ENCODE measurements around the gene DLX1.
A peak's percentile ranks its signal among the peaks of the same experiment; 100 is the strongest.

The DLX1 gene

DNA sequence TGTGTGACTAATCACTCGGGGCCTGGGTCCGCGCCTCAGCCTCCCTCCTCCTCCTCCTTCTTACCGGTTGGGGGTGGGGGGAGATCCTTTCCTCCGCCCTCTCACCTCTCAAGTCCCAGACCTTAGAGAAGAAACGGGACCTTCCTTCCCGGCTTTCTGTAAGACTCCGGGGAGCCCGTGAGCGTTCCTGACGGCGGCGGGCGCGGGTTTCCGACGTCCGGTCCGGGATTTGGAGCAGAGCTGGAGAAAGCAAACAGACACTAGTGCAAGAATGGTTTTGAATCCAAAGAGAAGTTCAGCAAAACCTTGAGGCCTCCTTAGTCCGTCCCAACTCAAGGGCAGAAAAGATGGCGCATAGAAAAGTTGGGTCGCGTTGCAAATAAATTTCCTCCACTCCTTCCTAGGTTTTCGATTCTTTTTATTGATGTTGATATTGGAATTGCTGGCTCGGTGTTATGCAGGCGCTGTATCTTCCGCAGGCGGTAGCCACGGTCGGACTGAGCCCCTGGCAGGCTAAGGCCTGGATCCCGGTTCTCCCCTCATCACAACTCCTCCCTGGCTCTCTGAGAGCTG is 2.0 kb downstream of the DLX1 start:
- Mint-ChIP-seq H3K4me1 (ENCODE audit: low read depth) (peaks cover 38% of the 10 kb centered on the region), H3K27ac (peak overlapping the region; percentile 77), H3K9me3 (no peaks in the 10 kb centered on the region), H3K4me3 (peak overlapping the region; percentile 60), H3K36me3 (ENCODE audit: low read depth) (peaks cover 3% of the 10 kb centered on the region), H3K27me3 (ENCODE audit: low read depth) (peaks cover 94% of the 10 kb centered on the region)
- no peak for DNase-seq (ENCODE audit: low spot score)

DNA sequence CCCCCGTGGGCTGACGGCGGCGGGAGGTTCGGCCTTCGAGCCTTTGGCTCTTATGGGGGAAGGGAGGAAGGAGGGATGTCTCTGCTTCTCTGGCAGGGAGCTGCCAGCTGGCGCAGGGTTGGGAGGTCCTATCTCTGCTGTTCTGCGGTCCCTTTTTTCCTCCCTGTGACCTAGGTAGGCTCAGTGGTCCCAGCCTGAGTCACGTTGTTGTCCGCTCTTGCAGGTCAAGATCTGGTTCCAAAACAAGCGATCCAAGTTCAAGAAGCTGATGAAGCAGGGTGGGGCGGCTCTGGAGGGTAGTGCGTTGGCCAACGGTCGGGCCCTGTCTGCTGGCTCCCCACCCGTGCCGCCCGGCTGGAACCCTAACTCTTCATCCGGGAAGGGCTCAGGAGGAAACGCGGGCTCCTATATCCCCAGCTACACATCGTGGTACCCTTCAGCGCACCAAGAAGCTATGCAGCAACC is 2.5 kb downstream of the DLX1 start:
- H3K36me3 Mint-ChIP-seq (ENCODE audit: low read depth), result peaks cover 3% of the 10 kb centered on the region
- H3K27me3 Mint-ChIP-seq (ENCODE audit: low read depth), result peaks cover 94% of the 10 kb centered on the region
- H3K27ac Mint-ChIP-seq, result peak overlapping the region; percentile 63
- DNase-seq (ENCODE audit: low spot score), result no peak
- H3K4me1 Mint-ChIP-seq (ENCODE audit: low read depth), result peaks cover 36% of the 10 kb centered on the region
- H3K4me3 Mint-ChIP-seq, result peak overlapping the region; percentile 47
- no peaks in the 10 kb centered on the region for H3K9me3 Mint-ChIP-seq

- Mint-ChIP-seq H3K9me3 (no peaks in the 10 kb centered on the region), H3K27me3 (ENCODE audit: low read depth) (peaks cover 94% of the 10 kb centered on the region), H3K36me3 (ENCODE audit: low read depth) (peaks cover 4% of the 10 kb centered on the region), H3K4me3 (peak overlapping the region; percentile 36), H3K27ac (peak overlapping the region; percentile 65), H3K4me1 (ENCODE audit: low read depth) (peaks cover 39% of the 10 kb centered on the region)
- DNase-seq (ENCODE audit: low spot score), result no peak
These were observed 3.1 kb downstream of the DLX1 start for GRCh38 chr2:172088245-172089004.

GRCh38 chr2:172089005-172089504 is 3.7 kb downstream of the DLX1 start:
- Mint-ChIP-seq H3K27ac (no peak overlapping the region), H3K9me3 (no peaks in the 10 kb centered on the region), H3K27me3 (ENCODE audit: low read depth) (peaks cover 94% of the 10 kb centered on the region), H3K4me3 (no peak overlapping the region), H3K36me3 (ENCODE audit: low read depth) (peaks cover 4% of the 10 kb centered on the region), H3K4me1 (ENCODE audit: low read depth) (peaks cover 37% of the 10 kb centered on the region)
- no peak for DNase-seq (ENCODE audit: low spot score)

- DNase-seq (ENCODE audit: low spot score), result no peak
- no peak overlapping the region for H3K4me3 Mint-ChIP-seq
- H3K27me3 Mint-ChIP-seq (ENCODE audit: low read depth), result peaks cover 90% of the 10 kb centered on the region
- H3K27ac Mint-ChIP-seq, result no peak overlapping the region
- peaks cover 4% of the 10 kb centered on the region for H3K36me3 Mint-ChIP-seq (ENCODE audit: low read depth)
- H3K4me1 Mint-ChIP-seq (ENCODE audit: low read depth), result peaks cover 35% of the 10 kb centered on the region
- H3K9me3 Mint-ChIP-seq, result no peaks in the 10 kb centered on the region
These were observed 4.3 kb downstream of the DLX1 start for GRCh38 chr2:172089633-172090032.

- Mint-ChIP-seq H3K4me1 (ENCODE audit: low read depth) (peaks cover 35% of the 10 kb centered on the region), H3K27me3 (ENCODE audit: low read depth) (peaks cover 89% of the 10 kb centered on the region), H3K9me3 (no peaks in the 10 kb centered on the region), H3K27ac (peak overlapping the region; percentile 20), H3K36me3 (ENCODE audit: low read depth) (peaks cover 4% of the 10 kb centered on the region), H3K4me3 (no peak overlapping the region)
- DNase-seq (ENCODE audit: low spot score), result no peak
These were observed 5.0 kb downstream of the DLX1 start for GRCh38 chr2:172090044-172090961.

GRCh38 chr2:172091000-172091641 is 5.8 kb downstream of the DLX1 start:
- Mint-ChIP-seq H3K4me3 (no peak overlapping the region), H3K4me1 (ENCODE audit: low read depth) (peaks cover 34% of the 10 kb centered on the region), H3K27ac (no peak overlapping the region), H3K36me3 (ENCODE audit: low read depth) (peaks cover 4% of the 10 kb centered on the region), H3K9me3 (no peaks in the 10 kb centered on the region), H3K27me3 (ENCODE audit: low read depth) (peaks cover 92% of the 10 kb centered on the region)
- no peak for DNase-seq (ENCODE audit: low spot score)

- Mint-ChIP-seq H3K4me1 (ENCODE audit: low read depth) (peaks cover 30% of the 10 kb centered on the region), H3K27ac (no peak overlapping the region), H3K36me3 (ENCODE audit: low read depth) (peaks cover 4% of the 10 kb centered on the region), H3K27me3 (ENCODE audit: low read depth) (peaks cover 91% of the 10 kb centered on the region), H3K4me3 (no peak overlapping the region), H3K9me3 (no peaks in the 10 kb centered on the region)
- DNase-seq (ENCODE audit: low spot score), result no peak
These were observed 6.7 kb downstream of the DLX1 start for GRCh38 chr2:172091761-172092566.

GRCh38 chr2:172092716-172093415 is 7.6 kb downstream of the DLX1 start:
- DNase-seq (ENCODE audit: low spot score), result no peak
- H3K9me3 Mint-ChIP-seq, result no peaks in the 10 kb centered on the region
- H3K27me3 Mint-ChIP-seq (ENCODE audit: low read depth), result peaks cover 91% of the 10 kb centered on the region
- peak overlapping the region; percentile 7 for H3K4me3 Mint-ChIP-seq
- peaks cover 4% of the 10 kb centered on the region for H3K36me3 Mint-ChIP-seq (ENCODE audit: low read depth)
- H3K4me1 Mint-ChIP-seq (ENCODE audit: low read depth), result peaks cover 27% of the 10 kb centered on the region
- H3K27ac Mint-ChIP-seq, result peak overlapping the region; percentile 9

- peaks cover 89% of the 10 kb centered on the region for H3K27me3 Mint-ChIP-seq (ENCODE audit: low read depth)
- H3K27ac Mint-ChIP-seq, result peak overlapping the region; percentile 46
- H3K36me3 Mint-ChIP-seq (ENCODE audit: low read depth), result peaks cover 3% of the 10 kb centered on the region
- no peaks in the 10 kb centered on the region for H3K9me3 Mint-ChIP-seq
- DNase-seq (ENCODE audit: low spot score), result no peak
- peaks cover 21% of the 10 kb centered on the region for H3K4me1 Mint-ChIP-seq (ENCODE audit: low read depth)
- H3K4me3 Mint-ChIP-seq, result peak overlapping the region; percentile 7
These were observed 8.3 kb downstream of the DLX1 start for GRCh38 chr2:172093416-172094293.

DNA sequence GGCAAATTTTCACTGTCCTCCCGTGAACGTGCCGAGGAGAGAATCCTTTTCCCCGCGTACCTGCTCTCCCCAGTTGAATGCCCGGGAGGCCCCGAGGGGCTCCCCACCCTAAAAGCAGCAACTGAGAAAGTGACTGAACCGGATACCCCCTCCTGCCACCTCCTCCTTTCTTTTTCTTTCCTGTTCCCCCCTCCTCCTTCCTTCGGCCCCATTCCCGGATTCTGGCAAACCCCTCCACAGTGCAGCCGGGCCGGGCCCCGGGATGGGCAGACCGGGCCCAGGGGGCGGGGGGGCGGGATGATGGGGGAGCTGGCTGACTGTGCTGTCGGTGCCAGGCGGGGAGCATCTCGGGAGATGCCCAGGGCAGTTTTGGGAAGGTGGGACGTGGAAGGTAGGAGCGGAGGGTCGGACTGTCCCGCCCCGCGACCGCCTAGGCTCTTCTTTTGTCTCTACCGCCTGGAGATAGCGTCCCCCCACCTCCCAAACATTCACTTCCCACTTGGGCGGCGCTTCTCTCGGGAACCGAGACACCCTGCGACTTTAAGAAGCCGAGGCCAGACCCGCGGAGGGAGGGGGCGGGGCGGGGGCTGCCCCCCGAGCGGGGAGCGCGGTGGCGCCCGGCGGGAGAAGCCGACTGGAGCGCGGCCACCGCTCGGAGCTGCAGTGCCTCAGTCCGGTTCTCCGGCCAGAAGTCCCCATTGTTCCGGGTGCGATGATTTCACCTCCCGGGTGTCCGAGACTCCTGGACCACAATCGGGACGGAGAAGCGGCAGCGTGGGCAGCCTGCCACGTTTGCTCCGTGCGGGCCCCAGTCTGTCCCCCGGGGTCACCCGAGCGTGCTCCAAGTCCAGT is 9.2 kb downstream of the DLX1 start:
- Mint-ChIP-seq H3K27ac (no peak overlapping the region), H3K4me1 (ENCODE audit: low read depth) (peaks cover 22% of the 10 kb centered on the region), H3K36me3 (ENCODE audit: low read depth) (peaks cover 5% of the 10 kb centered on the region), H3K4me3 (peak overlapping the region; percentile 75), H3K27me3 (ENCODE audit: low read depth) (peaks cover 83% of the 10 kb centered on the region), H3K9me3 (no peaks in the 10 kb centered on the region)
- DNase-seq (ENCODE audit: low spot score), result no peak
